Esophagus muscularis mucosa (tissue), 4 donors: Measurements from ENCODE around the gene DCTPP1. TPM values are rescaled to one million over a fixed set of nuclear protein-coding genes. Genes with fewer than 3 reads are reported as not detected.

Experiments used
- DNase-seq: peaks from one replicate; pipeline ENCODE4 v3.0.0-alpha.2; 2017; ENCODE audit errors: extremely low spot score
- H3K27ac ChIP-seq, 4 donors: fragments of 200-600 bp; sonication (generic); replicated peaks in 1 of 4; 1 replicate in 3 of 4; 2 replicates in 1 of 4; pipeline ENCODE4 v1.5.1; 2016 to 2019; ENCODE audit warnings: mild to moderate bottlenecking in 1 of 4
- H3K27me3 ChIP-seq, 4 donors: fragments of 200-600 bp; sonication (generic); one replicate each; pipeline versions ENCODE4 v1.5.1 to v1.6.0; 2016 to 2019
- H3K36me3 ChIP-seq, 4 donors: fragments of 200-600 bp; sonication (generic); one replicate each; pipeline ENCODE4 v1.5.1; 2016 to 2019
- H3K4me1 ChIP-seq, 4 donors: fragments of 200-600 bp; sonication (generic); one replicate each; pipeline ENCODE4 v1.5.1; 2016 to 2019
- H3K4me3 ChIP-seq, 4 donors: fragments of 200-600 bp; sonication (generic); 1 replicate in 2 of 4; 2 replicates in 2 of 4; pipeline ENCODE4 v1.5.1; 2016 to 2019; ENCODE audit warnings: mild to moderate bottlenecking in 4 of 4, moderate library complexity in 1 of 4
- H3K9me3 ChIP-seq, 4 donors: fragments of 200-600 bp; sonication (generic); 1 replicate in 3 of 4; 2 replicates in 1 of 4; pipeline ENCODE4 v1.5.1; 2016 to 2019
- CTCF ChIP-seq, 3 experiments: fragments of 200-600 bp in 2 of 3; fragments of 450-650 bp in 1 of 3; sonication (generic) in 2 of 3; IDR thresholded peaks; one replicate each; pipeline ENCODE4 v1.5.1; 2017 to 2019; ENCODE audit warnings: antibody characterized with exemption in 3 of 3, mild to moderate bottlenecking in 2 of 3, moderate library complexity in 1 of 3
- EP300 ChIP-seq: sonication (generic); formaldehyde crosslinking; IDR thresholded peaks from one replicate; pipeline ENCODE4 v1.6.1; 2017; ENCODE audit warnings: antibody characterized with exemption
- POLR2A ChIP-seq: fragments of 450-650 bp; IDR thresholded peaks from one replicate; pipeline ENCODE4 v1.6.1; 2017; ENCODE audit warnings: antibody characterized with exemption, moderate library complexity, mild to moderate bottlenecking, low read depth
- POLR2AphosphoS5 ChIP-seq, 2 donors: sonication (generic); formaldehyde crosslinking; IDR thresholded peaks; one replicate each; pipeline ENCODE4 v1.6.1; 2017; ENCODE audit warnings: antibody characterized with exemption in 2 of 2
- WGBS: methylation state at CpG from one replicate; pipeline ENCODE4 v1.1.5; 2018; 5-methylcytosine and 5-hydroxymethylcytosine counted together
- intact Hi-C: fragments of 100-400 bp; cut with DNase I; formaldehyde crosslinking; loops from one replicate; pipeline ENCODE4 v1.15.1; 2023
- total RNA-seq, 4 donors: library from RNA; depleted of rRNA; stranded (reverse); fragments of >200 nt; gene quantifications; one replicate each; pipeline versions ENCODE4 v1.1.0 to v1.2.1, GENCODE V29; 2016

DCTPP1 gene
- total RNA-seq, 4 donors from 2014 or later, result 11.1 to 21.7 (median 14.1) TPM

- no peaks in the 10 kb centered on the region for H3K9me3 ChIP-seq
- intact Hi-C loops, result no loop called here
- H3K36me3 ChIP-seq, result no peaks in the 10 kb centered on the region
- peak within 1 kb of the TSS in 1 of 4 donors; percentile 8 for H3K27ac ChIP-seq
- no peaks in the 10 kb centered on the region for H3K27me3 ChIP-seq
- DNase-seq, result no peak
- no peak for TF ChIP-seq EP300
- no peak for TF ChIP-seq POLR2A
- TF ChIP-seq CTCF (IDR thresholded peaks at IDR 0.05), result no peak
- H3K4me3 ChIP-seq, result no peak within 1 kb of the TSS
- H3K4me1 ChIP-seq, result peaks cover 7 to 24% (median 21%) of the 10 kb centered on the region in 4 donors
- WGBS, result 71% methylated on average over 7 of the region's 12 CpGs
Measured at GRCh38 chr16:30382111-30382881, 47.5 kb downstream of the DCTPP1 start, which contains the start of gene SEPTIN1. SEPTIN1 (minus strand) TSS chr16:30382561; CDS start chr16:30382542, 19 bp downstream.

- TF ChIP-seq POLR2A (no peak), EP300 (no peak), CTCF (IDR thresholded peaks at IDR 0.05) (no peak), POLR2AphosphoS5 (IDR thresholded peaks at IDR 0.05) (no peak)
- DNase-seq, result no peak
- Histone ChIP-seq H3K36me3 (no peaks in the 10 kb centered on the region), H3K27me3 (no peaks in the 10 kb centered on the region), H3K4me1 (peaks cover 13 to 29% (median 28%) of the 10 kb centered on the region in 4 donors), H3K27ac (peak overlapping the region in 1 of 4 donors; percentile 8), H3K9me3 (no peaks in the 10 kb centered on the region), H3K4me3 (no peak overlapping the region)
- WGBS, result 84% methylated on average over 13 of the region's 13 CpGs
- intact Hi-C loops, result no loop called here
Measured at GRCh38 chr16:30381291-30382041, 48.4 kb downstream of the DCTPP1 start.

- H3K4me3 ChIP-seq, result no peak overlapping the region
- H3K4me1 ChIP-seq, result peaks cover 13 to 29% (median 28%) of the 10 kb centered on the region in 4 donors
- H3K27ac ChIP-seq, result peak overlapping the region in 1 of 4 donors; percentile 8
- intact Hi-C loops, result no loop called here
- no peaks in the 10 kb centered on the region for H3K9me3 ChIP-seq
- H3K27me3 ChIP-seq, result no peaks in the 10 kb centered on the region
- no peak for TF ChIP-seq EP300
- no peak for TF ChIP-seq CTCF (IDR thresholded peaks at IDR 0.05)
- TF ChIP-seq POLR2AphosphoS5 (IDR thresholded peaks at IDR 0.05), result no peak
- TF ChIP-seq POLR2A, result no peak
- no peaks in the 10 kb centered on the region for H3K36me3 ChIP-seq
- no peak for DNase-seq
- WGBS, result 84% methylated on average over 6 of the region's 6 CpGs
Measured at GRCh38 chr16:30380803-30381208, 49.0 kb downstream of the DCTPP1 start.

- TF ChIP-seq EP300, result no peak
- TF ChIP-seq POLR2AphosphoS5 (IDR thresholded peaks at IDR 0.05), result no peak
- no peak overlapping the region for H3K27ac ChIP-seq
- H3K27me3 ChIP-seq, result no peaks in the 10 kb centered on the region
- whole genome bisulfite sequencing, result 83% methylated on average over 3 of the region's 4 CpGs
- no peak overlapping the region for H3K4me3 ChIP-seq
- H3K9me3 ChIP-seq, result no peaks in the 10 kb centered on the region
- no peaks in the 10 kb centered on the region for H3K36me3 ChIP-seq
- H3K4me1 ChIP-seq, result peaks cover 13 to 29% (median 28%) of the 10 kb centered on the region in 4 donors
- intact Hi-C loops, result no loop called here
- no peak for DNase-seq
Measured at GRCh38 chr16:30380072-30380802, 49.6 kb downstream of the DCTPP1 start.
